K562 (cell line): ENCODE results near the gene RAI1. TPM values are rescaled to one million over a fixed set of nuclear protein-coding genes. Genes with fewer than 3 reads are reported as not detected.

Experiments used
- CEBPG ChIP-seq, 3 experiments: fragments of 200-800 bp in 1 of 3; sonication (Bioruptor generic) in 1 of 3; sonication (generic) in 1 of 3; formaldehyde crosslinking in 1 of 3; IDR thresholded peaks in 2 of 3; conservative IDR thresholded peaks in 1 of 3; 2 replicates each; pipeline versions ENCODE4 v1.6.1 to v1.8.0; 2016 to 2022; ENCODE audit warnings: missing compliant biosample characterization in 2 of 3, missing genetic modification characterization in 2 of 3, mild to moderate bottlenecking in 1 of 3, missing genetic modification reagents in 1 of 3
- CHD1 ChIP-seq: fragments of 200-600 bp; sonication (generic); IDR thresholded peaks from one replicate; pipeline ENCODE4 v1.6.1; 2012; ENCODE audit warnings: mild to moderate bottlenecking, moderate library complexity, low read length, inconsistent platforms
- ELF1 ChIP-seq: fragments of 200-800 bp; sonication (Bioruptor generic); IDR thresholded peaks from 2 replicates; pipeline ENCODE4 v1.6.1; 2016; ENCODE audit warnings: missing genetic modification characterization, missing compliant biosample characterization
- GATAD2B ChIP-seq: fragments of 450-650 bp; IDR thresholded peaks from 2 replicates; pipeline ENCODE4 v1.6.1; 2017; ENCODE audit warnings: mild to moderate bottlenecking, borderline replicate concordance
- HDAC1 ChIP-seq, 2 experiments: fragments of 450-650 bp; IDR thresholded peaks; 2 replicates each; pipeline ENCODE4 v1.6.1; 2016 to 2017; ENCODE audit warnings: inconsistent platforms in 1 of 2, mild to moderate bottlenecking in 1 of 2, moderate library complexity in 1 of 2
- LEF1 ChIP-seq: fragments of 450-650 bp; IDR thresholded peaks from 2 replicates; pipeline ENCODE4 v1.6.1; 2016; ENCODE audit warnings: mild to moderate bottlenecking
- PCBP1 ChIP-seq: fragments of 200-400 bp; formaldehyde crosslinking; IDR thresholded peaks from 2 replicates; pipeline ENCODE4 v1.6.1; 2018; ENCODE audit warnings: mild to moderate bottlenecking, low read depth, low read length; ENCODE audit not compliant: poor library complexity, severe bottlenecking
- POLR2A ChIP-seq: fragments of 450-650 bp; conservative IDR thresholded peaks from 2 replicates; pipeline ENCODE4 v1.6.1; 2016
- RBM14 ChIP-seq: fragments of 200-400 bp; formaldehyde crosslinking; IDR thresholded peaks from 2 replicates; pipeline ENCODE4 v1.6.1; 2018; ENCODE audit warnings: low read depth, mild to moderate bottlenecking, low read length, moderate library complexity, borderline replicate concordance; ENCODE audit not compliant: insufficient read depth
- RBM17 ChIP-seq: fragments of 200-400 bp; formaldehyde crosslinking; IDR thresholded peaks from 2 replicates; pipeline ENCODE4 v1.6.1; 2017; ENCODE audit warnings: low read depth, mild to moderate bottlenecking, low read length, borderline replicate concordance
- RREB1 ChIP-seq: fragments of 250-450 bp; sonication (Bioruptor Pico); IDR thresholded peaks from 2 replicates; pipeline ENCODE4 v1.4.0; 2020
- STAT6 ChIP-seq: sonication (generic); formaldehyde crosslinking; IDR thresholded peaks from 2 replicates; pipeline ENCODE4 v1.8.1; 2023; ENCODE audit warnings: mild to moderate bottlenecking, missing genetic modification reagents
- ZBTB1 ChIP-seq: sonication (generic); formaldehyde crosslinking; IDR thresholded peaks from 2 replicates; pipeline ENCODE4 v1.8.1; 2023; ENCODE audit warnings: missing genetic modification reagents, low read depth, mild to moderate bottlenecking, borderline replicate concordance
- ZNF3 ChIP-seq: fragments of 250-450 bp; sonication (Bioruptor Pico); IDR thresholded peaks from 2 replicates; pipeline ENCODE4 v1.5.0; 2021; ENCODE audit warnings: mild to moderate bottlenecking, moderate library complexity
- ZNF76 ChIP-seq: fragments of 250-450 bp; sonication (Bioruptor Pico); IDR thresholded peaks from 2 replicates; pipeline ENCODE4 v1.4.0; 2020; ENCODE audit warnings: mild to moderate bottlenecking, moderate library complexity, borderline replicate concordance
- polyA plus RNA-seq, 8 experiments: library from polyadenylated mRNA; depleted of rRNA in 4 of 8; stranded (reverse) in 5 of 8; unstranded in 3 of 8; fragments of >200 nt; fragmentation: Nextera tagmentation in 2 of 8; fragmentation: Illumina TruSeq in 1 of 8; extraction: Ambion mirVana in 2 of 8; extraction: Trizol in 1 of 8; gene quantifications; 2 replicates each; pipeline versions ENCODE4 v1.2.1 to v1.2.3, GENCODE V29; 2011 to 2014; ENCODE audit warnings: inconsistent platforms in 1 of 8, missing spikeins in 1 of 8
- total RNA-seq, 7 experiments: library from RNA; depleted of rRNA in 6 of 7; stranded (reverse); fragments of >200 nt in 6 of 7; fragmentation: Illumina TruSeq in 2 of 7; extraction: Trizol in 2 of 7; gene quantifications; 2 replicates each; pipeline versions ENCODE4 v1.2.1 to v1.2.3, GENCODE V29; 2011 to 2021; ENCODE audit warnings: low replicate concordance in 1 of 7

Gene RAI1
- total and polyA plus RNA-seq, 9 of the 15 experiments (the other 6 are each of a cell fraction or from before 2014, with no cell fraction given) = 0.68 to 19.9 (median 5.5) TPM

GRCh38 chr17:17812211-17813054 is 131.2 kb downstream of the RAI1 start (continued):
- TF ChIP-seq GATAD2B (no peak), POLR2A (0 out of 2 replicates have a peak, but pooled peaks have one; percentile 30), HDAC1 (IDR thresholded peaks at IDR 0.05) (no peak), ZNF76 (CRISPR knock-in tag) (no peak; the same call in 1 of the 2 replicates), CHD1 (no peak), CEBPG (CRISPR knock-in tag; IDR thresholded peaks at IDR 0.05) (no peak), CEBPG (tag; conservative IDR thresholded peaks at IDR 0.05 in 1 of 2, IDR thresholded peaks at IDR 0.05 in 1 of 2) (no peak), RBM14 (no peak), ELF1 (tag) (no peak), STAT6 (CRISPR knock-in tag) (no peak), ZBTB1 (CRISPR knock-in tag) (no peak), PCBP1 (no peak), ZNF3 (no peak), LEF1 (no peak), RREB1 (CRISPR knock-in tag) (no peak), RBM17 (no peak)
